Measurements from ENCODE around the gene VTI1B. TPM values are rescaled to one million over a fixed set of nuclear protein-coding genes. Genes with fewer than 3 reads are reported as not detected.

The VTI1B gene
- total and polyA plus RNA-seq, 2 donors (not counting 1 experiment from before 2014, with no cell fraction given) = 19.5 to 58.8 TPM

- no peaks in the 10 kb centered on the region for H4K20me1 ChIP-seq (ENCODE audit: control insufficient read depth, insufficient read depth, low read length, poor library complexity, severe bottlenecking)
- Mint-ChIP-seq H3K27me3 (no peaks in the 10 kb centered on the region), H3K4me3 (no peak overlapping the region), H3K9me3 (ENCODE audit: insufficient read depth) (no peaks in the 10 kb centered on the region), H3K27ac (no peak overlapping the region), H3K4me1 (no peaks in the 10 kb centered on the region)
- H3K27ac ChIP-seq (ENCODE audit: low read length in 2 of 2) = no peak overlapping the region
- H3K9ac ChIP-seq (ENCODE audit: low read length) = no peak overlapping the region
- H3K9me3 ChIP-seq (ENCODE audit: control extremely low read depth in 1 of 3, control insufficient read depth in 2 of 3, insufficient read depth in 1 of 3, low read length in 2 of 3) = no peaks in the 10 kb centered on the region
- intact Hi-C loops (cut with micrococcal nuclease) = no loop called here
- H3K4me2 ChIP-seq (replicated peaks; ENCODE audit: low read depth, low read length, poor library complexity, severe bottlenecking) = no peak overlapping the region
- DNase-seq = no peak
- TF ChIP-seq EZH2 (IDR thresholded peaks at IDR 0.05; ENCODE audit: borderline replicate concordance, insufficient read depth, low read depth, low read length, poor library complexity, severe bottlenecking) = no peak
- TF ChIP-seq, protein P1, sequence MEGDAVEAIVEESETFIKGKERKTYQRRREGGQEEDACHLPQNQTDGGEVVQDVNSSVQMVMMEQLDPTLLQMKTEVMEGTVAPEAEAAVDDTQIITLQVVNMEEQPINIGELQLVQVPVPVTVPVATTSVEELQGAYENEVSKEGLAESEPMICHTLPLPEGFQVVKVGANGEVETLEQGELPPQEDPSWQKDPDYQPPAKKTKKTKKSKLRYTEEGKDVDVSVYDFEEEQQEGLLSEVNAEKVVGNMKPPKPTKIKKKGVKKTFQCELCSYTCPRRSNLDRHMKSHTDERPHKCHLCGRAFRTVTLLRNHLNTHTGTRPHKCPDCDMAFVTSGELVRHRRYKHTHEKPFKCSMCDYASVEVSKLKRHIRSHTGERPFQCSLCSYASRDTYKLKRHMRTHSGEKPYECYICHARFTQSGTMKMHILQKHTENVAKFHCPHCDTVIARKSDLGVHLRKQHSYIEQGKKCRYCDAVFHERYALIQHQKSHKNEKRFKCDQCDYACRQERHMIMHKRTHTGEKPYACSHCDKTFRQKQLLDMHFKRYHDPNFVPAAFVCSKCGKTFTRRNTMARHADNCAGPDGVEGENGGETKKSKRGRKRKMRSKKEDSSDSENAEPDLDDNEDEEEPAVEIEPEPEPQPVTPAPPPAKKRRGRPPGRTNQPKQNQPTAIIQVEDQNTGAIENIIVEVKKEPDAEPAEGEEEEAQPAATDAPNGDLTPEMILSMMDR (IDR thresholded peaks at IDR 0.05) = no peak
- no peak overlapping the region for H2AFZ ChIP-seq (ENCODE audit: insufficient read depth, low read depth, low read length, poor library complexity, severe bottlenecking)
- ChIA-PET POLR2A (no interaction called here), CTCF (interaction anchor here (1.1 kb wide), 1 partner anchor 66 kb away, joined by 3 read pairs; no protein-coding TSS in a partner anchor)
- peaks cover 19 to 72% of the 10 kb centered on the region in 2 experiments for H3K36me3 ChIP-seq (replicated peaks in 1 of 2; ENCODE audit: control extremely low read depth in 1 of 2, control insufficient read depth in 1 of 2, extremely low read depth in 1 of 2, insufficient read depth in 2 of 2, low read length in 1 of 2)
- no peaks in the 10 kb centered on the region for H3K4me1 ChIP-seq (ENCODE audit: control insufficient read depth in 2 of 2, insufficient read depth in 2 of 2, low read length in 2 of 2)
- no peaks in the 10 kb centered on the region for H3K79me2 ChIP-seq (ENCODE audit: control insufficient read depth, insufficient read depth, low read length)
- H3K4me3 ChIP-seq (ENCODE audit: control extremely low read depth in 1 of 5, extremely low read depth in 1 of 5, insufficient read depth in 1 of 5, low read depth in 2 of 5, low read length in 4 of 5) = no peak overlapping the region
- H3K27me3 ChIP-seq (replicated peaks in 1 of 4; ENCODE audit: control extremely low read depth in 1 of 4, control insufficient read depth in 3 of 4, insufficient read depth in 4 of 4, low read length in 3 of 4) = no peaks in the 10 kb centered on the region
- ATAC-seq (ENCODE audit: low read depth) = no peak
- WGBS (ENCODE audit: insufficient coverage) = no CpG with 5 or more reads among the region's 2 CpGs
Measured at GRCh38 chr14:67650694-67651093, 23.7 kb downstream of the VTI1B start.

DNA sequence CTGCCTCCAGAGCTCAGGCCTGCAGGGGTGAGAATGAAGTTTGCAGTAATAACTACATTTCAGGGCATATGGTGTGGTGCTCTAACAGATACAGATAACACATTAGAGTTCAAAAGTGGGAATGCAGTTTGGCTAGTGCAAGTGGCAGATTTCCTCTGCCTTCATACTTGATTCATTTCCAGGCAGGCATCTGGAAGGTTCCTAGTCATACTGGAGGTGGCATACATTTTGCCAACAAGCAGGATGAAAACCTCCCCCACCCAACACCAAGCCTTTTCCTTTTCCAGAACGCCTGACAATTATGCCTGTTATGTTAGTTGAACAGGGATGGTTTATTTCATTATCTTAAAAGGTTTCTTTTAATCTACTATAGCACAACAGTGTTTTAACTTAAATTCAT is 24.3 kb downstream of the VTI1B start:
- H3K4me1 Mint-ChIP-seq = no peaks in the 10 kb centered on the region
- POLR2A ChIA-PET = no interaction called here

More for the DNA sequence above, 24.3 kb downstream of the VTI1B start:
- no peaks in the 10 kb centered on the region for H3K9me3 ChIP-seq (ENCODE audit: control extremely low read depth in 1 of 3, control insufficient read depth in 2 of 3, insufficient read depth in 1 of 3, low read length in 2 of 3)
- no peak overlapping the region for H2AFZ ChIP-seq (ENCODE audit: insufficient read depth, low read depth, low read length, poor library complexity, severe bottlenecking)
- H3K4me3 ChIP-seq (ENCODE audit: control extremely low read depth in 1 of 5, extremely low read depth in 1 of 5, insufficient read depth in 1 of 5, low read depth in 2 of 5, low read length in 4 of 5) = no peak overlapping the region
- H3K4me1 ChIP-seq (ENCODE audit: control insufficient read depth in 2 of 2, insufficient read depth in 2 of 2, low read length in 2 of 2) = no peaks in the 10 kb centered on the region
- H3K79me2 ChIP-seq (ENCODE audit: control insufficient read depth, insufficient read depth, low read length) = no peaks in the 10 kb centered on the region
- intact Hi-C loops (cut with micrococcal nuclease) = no loop called here
- no peaks in the 10 kb centered on the region for H3K27me3 Mint-ChIP-seq
- H3K4me3 Mint-ChIP-seq = no peak overlapping the region
- ATAC-seq (ENCODE audit: low read depth) (no peak), DNase-seq (no peak)
- WGBS (ENCODE audit: insufficient coverage) = no CpG with 5 or more reads among the region's 1 CpG
- H4K20me1 ChIP-seq (ENCODE audit: control insufficient read depth, insufficient read depth, low read length, poor library complexity, severe bottlenecking) = no peaks in the 10 kb centered on the region
- CTCF ChIA-PET = no interaction called here
- peaks cover 19 to 67% of the 10 kb centered on the region in 2 experiments for H3K36me3 ChIP-seq (replicated peaks in 1 of 2; ENCODE audit: control extremely low read depth in 1 of 2, control insufficient read depth in 1 of 2, extremely low read depth in 1 of 2, insufficient read depth in 2 of 2, low read length in 1 of 2)
- no peak overlapping the region for H3K9ac ChIP-seq (ENCODE audit: low read length)
- TF ChIP-seq EZH2 (IDR thresholded peaks at IDR 0.05; ENCODE audit: borderline replicate concordance, insufficient read depth, low read depth, low read length, poor library complexity, severe bottlenecking) = no peak
- TF ChIP-seq, protein P1 (IDR thresholded peaks at IDR 0.05) = no peak
- no peak overlapping the region for H3K4me2 ChIP-seq (replicated peaks; ENCODE audit: low read depth, low read length, poor library complexity, severe bottlenecking)
- H3K27ac Mint-ChIP-seq = no peak overlapping the region
- no peaks in the 10 kb centered on the region for H3K27me3 ChIP-seq (replicated peaks in 1 of 4; ENCODE audit: control extremely low read depth in 1 of 4, control insufficient read depth in 3 of 4, insufficient read depth in 4 of 4, low read length in 3 of 4)
- H3K9me3 Mint-ChIP-seq (ENCODE audit: insufficient read depth) = no peaks in the 10 kb centered on the region
- no peak overlapping the region for H3K27ac ChIP-seq (ENCODE audit: low read length in 2 of 2)

Data from B cell (primary cell).